NCI-H460 (cell line): ENCODE data around the gene YKT6. TPM values are rescaled to one million over a fixed set of nuclear protein-coding genes. Genes with fewer than 3 reads are reported as not detected.

Experiments used
- DNase-seq: peaks from one replicate; pipeline ENCODE4 v3.0.0-alpha.2; 2016; ENCODE audit warnings: low read depth; ENCODE audit errors: extremely low read depth
- total RNA-seq: library from RNA; depleted of rRNA; stranded (reverse); fragments of >200 nt; shearing (Covaris generic); gene quantifications from 2 replicates; pipeline ENCODE4 v1.2.3, GENCODE V29; 2014

The YKT6 gene
- total RNA-seq, 1 experiment from 2014 or later, result 77.7 TPM

DNA sequence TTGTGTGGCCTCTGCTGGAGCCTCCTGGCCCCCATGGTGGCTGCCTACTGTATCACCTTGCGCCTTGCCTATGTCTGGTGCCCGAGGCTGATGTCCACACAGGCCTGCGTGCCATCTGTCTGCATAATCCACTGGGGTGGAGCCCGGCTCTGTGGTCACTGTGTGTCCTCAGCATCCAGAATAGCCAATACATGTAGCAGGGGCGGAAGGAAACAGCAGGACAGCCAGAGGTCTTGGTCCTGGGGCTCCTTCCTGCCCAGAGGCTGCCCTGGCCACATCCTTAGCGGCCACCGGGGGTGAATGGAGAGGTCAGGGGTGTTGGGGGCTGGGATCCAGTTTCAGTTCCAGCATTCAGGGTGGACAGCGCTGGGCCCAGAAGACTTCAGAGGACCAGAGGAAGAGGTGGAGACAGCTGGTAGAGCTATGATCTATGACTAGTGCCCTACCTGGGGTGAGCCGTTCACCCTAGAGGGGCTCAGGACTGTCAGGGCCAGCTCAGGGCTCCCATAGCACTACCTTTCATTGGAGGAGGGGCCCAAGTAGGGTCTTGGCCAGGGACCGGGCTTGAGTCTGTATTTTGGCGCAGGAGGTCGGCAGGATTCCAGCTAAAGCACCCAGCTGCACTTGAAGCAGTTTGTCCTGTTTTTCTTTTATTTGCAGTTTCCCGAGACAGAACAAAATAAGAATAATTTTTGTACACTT lies 15.9 kb downstream of the YKT6 start:
- no peak for DNase-seq

DNA sequence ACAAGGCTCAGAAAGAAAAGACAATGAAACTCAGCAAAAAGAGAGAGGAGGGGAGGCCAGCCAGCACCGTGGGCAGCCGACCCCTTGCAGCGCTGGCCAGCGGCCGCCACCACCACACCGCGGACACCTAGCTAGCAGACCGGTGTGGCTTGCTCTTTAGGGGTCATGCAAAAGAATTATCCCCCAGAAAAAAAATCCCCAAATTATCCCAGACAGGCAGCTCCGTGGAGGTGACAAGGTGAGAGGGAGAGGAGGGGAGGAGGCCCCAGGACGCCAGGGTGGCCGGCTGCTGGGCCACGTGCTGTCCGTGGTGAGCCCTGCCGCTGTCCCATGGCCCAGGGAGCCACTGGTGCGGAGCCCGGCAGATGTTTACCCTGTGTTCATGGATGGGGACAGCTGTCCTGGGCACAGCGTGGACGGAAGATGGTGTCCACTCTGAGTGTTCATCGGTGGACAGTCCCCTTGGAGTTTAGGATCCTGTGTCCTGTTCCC lies 16.5 kb downstream of the YKT6 start:
- no peak for DNase-seq

GRCh38 chr7:44217852-44218402 lies 17.1 kb downstream of the YKT6 start:
- no peak for DNase-seq

DNA sequence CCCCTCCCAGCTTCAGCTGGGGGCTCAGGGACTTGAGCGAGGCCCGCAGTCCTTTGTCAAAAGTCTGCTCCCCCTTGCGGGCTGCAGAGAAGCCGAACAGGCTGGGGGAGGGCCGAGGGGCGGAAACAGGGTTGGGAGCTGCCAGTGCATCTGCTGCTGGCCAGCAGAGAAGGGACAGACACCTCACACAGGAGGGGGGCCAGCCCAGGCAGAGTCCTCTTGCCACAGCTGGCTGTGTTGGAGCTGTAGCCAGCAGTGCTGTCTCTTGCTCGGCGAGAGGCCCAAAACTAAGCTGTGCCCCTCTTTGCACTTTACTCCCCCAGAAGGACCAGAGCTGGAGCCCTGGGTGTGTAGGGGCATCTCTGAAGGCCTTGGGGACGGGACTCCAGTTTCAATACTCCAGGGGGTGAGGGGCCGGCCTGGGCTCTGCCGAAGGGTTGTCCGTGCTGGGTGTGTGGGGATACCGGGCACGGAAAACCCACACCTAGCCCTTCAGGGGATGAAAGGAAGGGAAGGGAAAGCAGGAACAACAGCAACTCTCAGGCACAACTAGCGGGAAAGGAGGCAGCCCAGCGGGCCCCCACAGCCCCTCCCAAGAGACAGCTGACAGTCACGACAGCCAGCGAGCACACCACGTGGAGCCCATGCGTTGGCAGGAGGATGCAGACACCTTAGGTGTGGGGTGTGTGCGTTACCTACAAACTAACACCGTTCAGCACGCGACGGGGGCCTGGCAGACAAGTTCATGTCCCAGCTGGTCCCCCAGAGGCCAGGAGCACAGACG lies 17.8 kb downstream of the YKT6 start:
- no peak for DNase-seq

GRCh38 chr7:44219371-44220045 lies 18.7 kb downstream of the YKT6 start:
- DNase-seq, result no peak

DNA sequence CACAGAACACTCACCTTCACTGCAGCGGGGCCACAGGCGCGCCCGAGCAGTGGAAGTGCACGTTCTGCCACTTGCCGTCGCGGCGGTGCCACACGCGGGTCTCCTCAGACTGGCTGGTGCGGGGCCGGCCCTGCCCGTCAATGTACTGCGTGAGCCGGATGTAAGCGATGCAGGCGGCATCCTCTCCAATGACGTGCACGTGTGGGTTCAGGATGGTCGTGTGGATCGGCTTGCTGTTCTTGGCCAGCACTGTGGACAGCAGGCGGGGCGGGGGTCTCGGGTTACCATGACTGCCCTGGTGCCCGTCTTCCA lies 19.2 kb downstream of the YKT6 start:
- no peak for DNase-seq

DNA sequence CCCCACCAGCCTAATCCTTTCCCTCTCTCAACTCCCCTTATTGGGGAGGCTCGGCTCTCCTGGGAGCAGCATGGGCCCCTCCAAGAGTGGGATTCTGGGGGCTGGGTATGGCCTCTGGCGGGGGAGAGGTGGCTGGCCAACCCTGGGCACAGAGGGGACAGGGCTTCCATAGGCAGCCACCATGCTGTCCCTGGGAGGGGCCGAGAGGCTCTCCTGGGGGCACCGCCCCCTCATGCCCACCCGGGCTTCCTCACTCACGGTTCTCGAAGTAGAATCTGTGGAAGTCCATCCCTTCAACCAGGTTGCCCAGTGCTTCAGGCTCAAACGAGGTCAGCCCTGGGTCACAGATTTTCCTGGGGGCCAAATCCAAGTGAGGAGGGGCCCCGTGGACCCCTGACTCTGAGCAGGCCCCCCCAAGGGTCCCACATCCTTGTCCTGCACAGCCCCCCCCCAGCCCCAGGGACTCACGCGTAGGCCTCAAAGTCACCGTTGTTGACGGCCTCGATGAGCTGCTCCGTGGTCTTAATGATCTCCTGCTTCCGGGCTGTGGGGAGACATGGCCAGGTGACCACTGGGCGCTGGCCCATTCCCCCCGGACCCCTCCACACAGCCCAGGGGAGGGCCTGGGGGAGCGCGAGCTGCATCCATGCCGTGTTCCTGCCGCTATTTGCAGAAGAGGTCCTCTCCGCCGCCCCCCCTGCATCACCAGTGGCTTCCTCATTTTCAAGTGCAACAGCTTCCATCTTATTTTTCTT lies 19.8 kb downstream of the YKT6 start:
- no peak for DNase-seq

- no peak for DNase-seq
Measured at GRCh38 chr7:44221231-44221791, 20.5 kb downstream of the YKT6 start.

DNA sequence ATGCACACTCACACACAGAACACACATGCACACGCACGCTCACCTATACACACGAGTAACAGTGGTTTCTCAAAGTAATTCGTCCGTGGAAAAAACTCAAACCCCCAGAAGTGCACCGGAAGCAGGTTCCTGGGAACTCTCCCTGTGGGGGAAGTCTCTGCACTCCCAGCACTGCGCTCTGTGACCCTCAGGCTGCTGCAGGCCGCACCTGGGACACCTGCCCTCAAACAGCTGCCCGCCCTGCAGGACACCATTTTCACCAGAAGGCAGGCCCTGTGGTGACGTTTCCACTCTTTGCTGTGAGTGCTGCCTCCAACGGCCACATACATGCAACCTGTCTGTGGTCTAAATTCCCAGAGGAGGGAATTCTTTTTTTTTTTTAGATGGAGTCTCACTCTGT lies 21.3 kb downstream of the YKT6 start:
- DNase-seq, result no peak

- no peak for DNase-seq
Measured at GRCh38 chr7:44222776-44223261, 22.0 kb downstream of the YKT6 start.

GRCh38 chr7:44223362-44224079 lies 22.7 kb downstream of the YKT6 start:
- no peak for DNase-seq

DNA sequence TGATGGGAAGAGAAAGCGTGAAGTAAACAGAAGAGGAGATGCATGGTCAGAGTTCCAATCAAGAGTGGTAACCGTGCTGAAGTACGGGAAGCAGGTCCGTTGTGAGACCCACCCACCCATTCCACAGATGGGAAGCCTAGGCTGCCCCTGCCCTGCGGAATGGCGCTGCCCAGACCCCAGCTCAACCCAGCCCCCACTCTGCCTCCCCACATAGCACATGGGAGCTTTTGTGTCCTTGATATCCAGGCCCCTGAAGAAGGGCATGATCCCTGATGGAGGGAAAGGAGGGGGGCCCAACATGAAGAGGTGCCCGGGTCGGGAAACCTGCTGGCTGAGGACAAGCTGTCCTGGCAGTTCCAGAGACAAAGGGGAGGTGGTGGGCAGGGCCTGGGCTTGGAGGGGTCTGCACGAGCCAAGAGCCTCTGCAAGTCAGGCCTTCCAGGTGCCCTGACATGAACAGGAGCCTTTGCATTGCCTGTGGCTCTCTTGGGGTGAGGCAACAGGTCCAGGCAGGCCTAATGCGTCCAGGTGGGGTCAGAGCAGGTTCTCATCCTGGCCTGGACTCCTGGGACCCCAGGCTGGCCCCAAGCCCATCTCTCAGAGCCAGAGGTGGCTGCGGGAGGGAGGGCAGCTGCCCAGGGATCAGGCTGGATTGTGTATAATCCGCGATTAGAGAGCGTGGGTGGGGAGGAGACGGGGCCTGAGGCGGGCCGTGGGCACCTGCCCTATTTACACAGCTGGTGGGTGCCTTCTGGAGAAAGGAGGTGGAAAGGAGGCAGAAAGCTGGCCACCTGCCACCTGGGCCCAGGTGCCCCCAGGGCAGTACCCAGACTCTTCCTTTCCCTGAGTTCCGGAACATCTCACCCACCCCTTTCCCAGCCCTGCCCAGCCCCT lies 23.5 kb downstream of the YKT6 start:
- no peak for DNase-seq

GRCh38 chr7:44224974-44225565 lies 24.3 kb downstream of the YKT6 start:
- DNase-seq, result no peak

GRCh38 chr7:44225566-44226395 lies 25.0 kb downstream of the YKT6 start:
- DNase-seq, result no peak

- no peak for DNase-seq
Measured at GRCh38 chr7:44226396-44226753, 25.6 kb downstream of the YKT6 start.

- DNase-seq, result no peak
Measured at GRCh38 chr7:44227911-44228310, 27.1 kb downstream of the YKT6 start.
